Panc1 (cell line): ENCODE results near the gene FDXACB1.

ENCODE experiments used
- CTCF ChIP-seq: fragments of 450-650 bp; IDR thresholded peaks from 2 replicates; pipeline ENCODE4 v1.5.1; 2017; ENCODE audit warnings: mild to moderate bottlenecking
- SIN3A ChIP-seq: IDR thresholded peaks from 2 replicates; pipeline ENCODE4 v1.6.1; 2012; ENCODE audit warnings: low read depth, mild to moderate bottlenecking, low read length, moderate library complexity, borderline replicate concordance; ENCODE audit not compliant: insufficient read depth
- TCF7L2 ChIP-seq: IDR thresholded peaks from 2 replicates; pipeline ENCODE4 v1.6.1; 2011; ENCODE audit warnings: mild to moderate bottlenecking, low read depth, low read length, inconsistent platforms

- TF ChIP-seq CTCF (no peak), TCF7L2 (no peak), SIN3A (no peak)
Observed at GRCh38 chr11:111917788-111918187, 38.8 kb upstream of the FDXACB1 start.
